NCI-H2196 (cell line): ENCODE measurements around the gene LPIN3.
A peak's percentile ranks its signal among the peaks of the same experiment; 100 is the strongest.

Experiments
- DNase-seq: peaks from one replicate; lab custom pipeline; 2025; ENCODE audit not compliant: unreplicated experiment; lab: John Stamatoyannopoulos, UW

LPIN3 gene

GRCh38 chr20:41320976-41321375, 19.6 kb upstream of the LPIN3 start:
- DNase-seq = no peak

GRCh38 chr20:41327178-41327577, 13.4 kb upstream of the LPIN3 start:
- no peak for DNase-seq

- no peak for DNase-seq
These were observed 10.9 kb upstream of the LPIN3 start for GRCh38 chr20:41329435-41330342.

GRCh38 chr20:41330343-41330720, 10.3 kb upstream of the LPIN3 start:
- DNase-seq = no peak

- no peak for DNase-seq
These were observed 9.7 kb upstream of the LPIN3 start for GRCh38 chr20:41330941-41331340.

- DNase-seq = no peak
These were observed 8.9 kb upstream of the LPIN3 start for GRCh38 chr20:41331731-41332130.

- DNase-seq = no peak
These were observed 6.6 kb upstream of the LPIN3 start for GRCh38 chr20:41334036-41334435.

- no peak for DNase-seq
These were observed 5.9 kb upstream of the LPIN3 start for GRCh38 chr20:41334443-41335421.

GRCh38 chr20:41335591-41335990, 5.0 kb upstream of the LPIN3 start:
- DNase-seq = no peak

- DNase-seq = no peak
These were observed 3.7 kb upstream of the LPIN3 start for GRCh38 chr20:41336711-41337492.

GRCh38 chr20:41339957-41340326, 679 bp upstream of the LPIN3 start:
- peak; percentile 88 for DNase-seq

GRCh38 chr20:41342474-41343464, 2.1 kb downstream of the LPIN3 start:
- no peak for DNase-seq

- no peak for DNase-seq
These were observed 3.9 kb downstream of the LPIN3 start for GRCh38 chr20:41344477-41344876.

GRCh38 chr20:41344938-41345728, 4.5 kb downstream of the LPIN3 start:
- DNase-seq = no peak

GRCh38 chr20:41345729-41346067, 5.1 kb downstream of the LPIN3 start:
- DNase-seq = no peak

GRCh38 chr20:41347523-41348429, 7.2 kb downstream of the LPIN3 start:
- no peak for DNase-seq

GRCh38 chr20:41348430-41349172, 8.0 kb downstream of the LPIN3 start:
- DNase-seq = no peak
